MCF 10A (cell line): ENCODE results near the gene NEURL4. TPM values are rescaled to one million over a fixed set of nuclear protein-coding genes. Genes with fewer than 3 reads are reported as not detected.
"Not testable (repeated sequence)": the region's sequence is repeated elsewhere in the genome, so short reads cannot be mapped to it uniquely, and the experiment has no call there.

Experiments
- BruUV-seq: library from RNA; stranded (reverse); fragments of 400-500 nt; replicated peaks from 2 replicates; lab custom pipeline; 2021; lab: Mats Ljungman, UMichigan
- CTCF ChIA-PET: fragments of 300-600 bp; sonication (Branson Sonifier 250); formaldehyde crosslinking; extraction: SDS; loops from one replicate; lab custom pipeline; 2021; ENCODE audit warnings: antibody characterized with exemption, inconsistent platforms; lab: Yijun Ruan, JAX
- POLR2A ChIA-PET: fragments of 300-600, 350-650 bp; sonication (Branson Sonifier 250); formaldehyde crosslinking; extraction: SDS; loops from one replicate; lab custom pipeline; 2020; ENCODE audit warnings: antibody characterized with exemption, inconsistent platforms; lab: Yijun Ruan, JAX
- DNase-seq: peaks from one replicate; pipeline ENCODE4 v3.0.0-alpha.2; 2018; ENCODE audit not compliant: unreplicated experiment
- H3K27ac Mint-ChIP-seq: one replicate; pipeline ENCODE4 v1.8.0; 2022; ENCODE audit warnings: mild to moderate bottlenecking, low read depth, mixed read lengths; ENCODE audit not compliant: unreplicated experiment
- H3K27me3 Mint-ChIP-seq: one replicate; pipeline ENCODE4 v1.8.0; 2022; ENCODE audit warnings: mixed read lengths; ENCODE audit not compliant: insufficient read depth, unreplicated experiment
- H3K36me3 Mint-ChIP-seq: one replicate; pipeline ENCODE4 v1.8.0; 2022; ENCODE audit warnings: mild to moderate bottlenecking, moderate library complexity, mixed read lengths; ENCODE audit not compliant: insufficient read depth, unreplicated experiment
- H3K4me1 Mint-ChIP-seq: one replicate; pipeline ENCODE4 v1.8.0; 2022; ENCODE audit warnings: mixed read lengths; ENCODE audit not compliant: insufficient read depth, unreplicated experiment
- H3K4me3 Mint-ChIP-seq: one replicate; pipeline ENCODE4 v1.8.0; 2022; ENCODE audit warnings: mild to moderate bottlenecking, moderate library complexity, mixed read lengths; ENCODE audit not compliant: unreplicated experiment
- H3K9me3 Mint-ChIP-seq: one replicate; pipeline ENCODE4 v1.8.0; 2022; ENCODE audit warnings: mixed read lengths; ENCODE audit not compliant: unreplicated experiment
- CTCF ChIP-seq: fragments of 200-600 bp; IDR thresholded peaks from one replicate; pipeline ENCODE4 v1.8.0; 2022; ENCODE audit warnings: antibody characterized with exemption, mild to moderate bottlenecking; ENCODE audit not compliant: unreplicated experiment
- intact Hi-C: fragments of 100-400 bp; cut with micrococcal nuclease; formaldehyde crosslinking; loops from 2 replicates; pipeline ENCODE4 v1.14.1; 2022
- total RNA-seq: library from RNA; stranded (reverse); gene quantifications from 2 replicates; pipeline ENCODE4 v1.2.3, GENCODE V29; 2022

The NEURL4 gene
- total RNA-seq, 1 experiment from 2014 or later = 39.3 TPM

- Mint-ChIP-seq H3K27ac (no peak within 1 kb of the TSS), H3K4me3 (no peak within 1 kb of the TSS), H3K4me1 (no peaks in the 10 kb centered on the region), H3K36me3 (peaks cover 5% of the 10 kb centered on the region), H3K27me3 (peaks cover 6% of the 10 kb centered on the region), H3K9me3 (no peaks in the 10 kb centered on the region)
- TF ChIP-seq CTCF = no peak
- ChIA-PET CTCF (interaction anchor here (0.6 to 1.6 kb wide), 4 partner anchors 9 to 248 kb away, joined by 4 to 5 read pairs (median 4); no protein-coding TSS in a partner anchor), POLR2A (interaction anchor here (1.2 to 2.0 kb wide), 2 partner anchors 15 to 21 kb away, joined by 5 to 6 read pairs; partner anchors contain the start of gene GPS2)
- intact Hi-C loops = no loop called here
- no peak for DNase-seq
- no TSS peak for BruUV-seq
These were observed 7.4 kb upstream of the NEURL4 start, which contains the start of gene ACAP1 for GRCh38 chr17:7336240-7337175. Gene ACAP1, plus strand, starts transcription at chr17:7336529. Its CDS starts 206 bp downstream, at chr17:7336735.

GRCh38 chr17:7335765-7336164 is 6.6 kb upstream of the NEURL4 start:
- DNase-seq, H3K4me1 Mint-ChIP-seq, intact Hi-C loops, H3K27ac Mint-ChIP-seq, BruUV-seq, H3K9me3 Mint-ChIP-seq, H3K27me3 Mint-ChIP-seq, H3K4me3 Mint-ChIP-seq, H3K36me3 Mint-ChIP-seq: not testable (repeated sequence)
- POLR2A ChIA-PET = interaction anchor here (1.0 to 1.2 kb wide), 2 partner anchors 15 to 224 kb away, joined by 3 to 6 read pairs; no protein-coding TSS in a partner anchor
- CTCF ChIA-PET = interaction anchor here (1.3 to 1.4 kb wide), 2 partner anchors 10 to 39 kb away, joined by 4 to 5 read pairs; no protein-coding TSS in a partner anchor

- Mint-ChIP-seq H3K4me1 (no peaks in the 10 kb centered on the region), H3K27ac (no peak overlapping the region), H3K36me3 (peaks cover 5% of the 10 kb centered on the region), H3K4me3 (no peak overlapping the region), H3K9me3 (no peaks in the 10 kb centered on the region), H3K27me3 (no peaks in the 10 kb centered on the region)
- no peak for DNase-seq
- no peak for TF ChIP-seq CTCF
- CTCF ChIA-PET = interaction anchor here (0.6 to 1.3 kb wide), 3 partner anchors 9 to 483 kb away, joined by 3 to 4 read pairs (median 3); no protein-coding TSS in a partner anchor
- intact Hi-C loops = no loop called here
- BruUV-seq = no TSS peak
- POLR2A ChIA-PET = interaction anchor here (1.0 to 1.6 kb wide), 3 partner anchors 9 to 225 kb away, joined by 3 to 5 read pairs (median 3); partner anchors contain the start of gene TMEM95
These were observed 5.9 kb upstream of the NEURL4 start for GRCh38 chr17:7334938-7335538.

GRCh38 chr17:7332600-7333069 is 3.5 kb upstream of the NEURL4 start:
- intact Hi-C loops, CTCF ChIA-PET, H3K27ac Mint-ChIP-seq, DNase-seq, H3K9me3 Mint-ChIP-seq, H3K27me3 Mint-ChIP-seq, H3K36me3 Mint-ChIP-seq, POLR2A ChIA-PET, BruUV-seq, H3K4me3 Mint-ChIP-seq: not testable (repeated sequence)
- peaks cover 14% of the 10 kb centered on the region for H3K4me1 Mint-ChIP-seq
